AG04449 (cell line): Measurements from ENCODE around the gene FAM222A.
A peak's percentile ranks its signal among the peaks of the same experiment; 100 is the strongest.

Experiments used
- CTCF ChIA-PET: fragments of 350-600 bp; formaldehyde crosslinking; extraction: SDS; loops from one replicate; lab custom pipeline; 2021; ENCODE audit warnings: antibody characterized with exemption; lab: Yijun Ruan, JAX
- POLR2A ChIA-PET: fragments of 400-600, 350-600 bp; formaldehyde crosslinking; extraction: SDS; loops from one replicate; lab custom pipeline; 2020; ENCODE audit warnings: antibody characterized with exemption, inconsistent platforms; lab: Yijun Ruan, JAX
- DNase-seq: peaks from one replicate; pipeline ENCODE4 v3.0.0-alpha.2; 2010; ENCODE audit warnings: low read depth, low spot score
- H3K4me3 ChIP-seq: 2 replicates; pipeline ENCODE4 v1.5.1; 2011; ENCODE audit warnings: low read depth, mild to moderate bottlenecking, control low read depth, low read length
- CTCF ChIP-seq: IDR thresholded peaks from one replicate; pipeline ENCODE4 v1.5.1; 2011; ENCODE audit warnings: mild to moderate bottlenecking, moderate library complexity, low read length, control low read depth, inconsistent platforms; ENCODE audit not compliant: insufficient read depth; ENCODE audit errors: missing control alignments

The FAM222A gene

DNA sequence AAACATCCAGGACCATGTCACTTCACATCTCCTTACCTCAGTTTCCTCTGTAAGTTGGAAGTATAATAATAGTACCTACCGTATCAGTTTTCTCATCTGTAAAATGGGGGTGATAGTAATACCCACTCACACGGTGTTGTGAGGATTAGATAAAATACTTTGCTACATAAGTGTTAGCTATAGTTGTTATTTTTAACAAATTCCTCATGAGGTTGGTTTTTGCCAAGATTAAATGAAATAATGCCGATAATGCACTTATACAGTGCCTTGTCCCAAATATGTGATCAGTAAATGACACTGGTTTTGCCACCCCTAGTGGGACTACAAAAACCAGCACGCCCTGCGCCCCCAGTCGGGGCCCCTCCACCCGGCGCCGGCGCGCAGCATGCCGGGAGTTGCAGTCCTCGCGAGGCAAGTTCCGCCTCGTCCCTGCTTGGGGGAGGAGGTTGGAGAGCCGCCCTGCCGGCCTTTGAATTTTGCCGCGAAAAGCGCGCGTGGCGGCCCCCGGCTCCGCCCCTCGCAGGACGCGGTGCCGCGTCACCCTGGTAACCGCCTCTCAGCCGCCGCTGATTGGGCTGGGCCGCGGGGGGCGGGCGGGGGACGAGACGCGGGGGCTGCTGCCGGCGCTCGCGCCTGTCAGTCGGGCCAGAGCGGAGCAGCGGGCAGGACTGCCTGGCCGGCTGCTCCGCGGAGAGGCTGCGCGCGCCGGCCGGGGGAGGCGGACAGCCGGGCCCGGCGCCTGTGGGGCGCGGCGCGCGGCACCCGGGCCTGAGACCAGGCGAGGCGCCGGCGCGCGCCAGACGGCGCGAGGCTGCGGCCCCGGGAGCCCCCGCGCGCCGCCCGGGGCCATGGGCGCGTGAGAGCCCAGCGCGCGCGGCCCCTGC, at the start of gene FAM222A:
TSS of gene FAM222A (plus strand) at position 639 of the 884 bp plus-strand sequence. CDS start 30,322 bp downstream, outside the sequence.
- ChIA-PET POLR2A (no interaction called here), CTCF (interaction anchor here (1.2 to 5.6 kb wide), 2 partner anchors 36 to 115 kb away, joined by 3 to 23 read pairs; no protein-coding TSS in a partner anchor)
- peak within 1 kb of the TSS; percentile 59 for H3K4me3 ChIP-seq
- DNase-seq = peak; percentile 63
- no peak for TF ChIP-seq CTCF

GRCh38 chr12:109664402-109664801, 49.2 kb upstream of the FAM222A start:
- no peak for DNase-seq
- ChIA-PET POLR2A (no interaction called here), CTCF (no interaction called here)
- H3K4me3 ChIP-seq = no peak overlapping the region
- TF ChIP-seq CTCF = no peak

DNA sequence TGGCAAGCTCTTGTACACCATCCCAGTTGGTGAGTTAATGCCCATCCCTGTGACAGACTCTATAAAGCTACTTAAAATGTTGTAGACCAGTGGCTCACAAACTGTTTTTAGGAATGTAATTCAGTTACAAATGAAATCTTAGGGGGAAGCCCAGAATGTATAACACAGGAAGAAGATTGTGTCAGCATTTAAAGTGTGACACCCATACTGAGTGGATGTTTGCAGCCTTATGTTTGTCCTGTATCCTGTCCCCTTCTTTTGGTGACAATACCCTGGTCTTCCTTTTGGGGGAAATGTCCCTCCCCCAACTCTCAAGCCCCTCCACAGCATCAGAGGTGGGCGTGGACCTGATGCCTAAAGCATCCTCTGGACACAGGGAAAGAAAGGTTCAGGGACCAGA, 47.6 kb upstream of the FAM222A start:
- ChIA-PET CTCF (no interaction called here), POLR2A (no interaction called here)
- no peak for TF ChIP-seq CTCF

DNA sequence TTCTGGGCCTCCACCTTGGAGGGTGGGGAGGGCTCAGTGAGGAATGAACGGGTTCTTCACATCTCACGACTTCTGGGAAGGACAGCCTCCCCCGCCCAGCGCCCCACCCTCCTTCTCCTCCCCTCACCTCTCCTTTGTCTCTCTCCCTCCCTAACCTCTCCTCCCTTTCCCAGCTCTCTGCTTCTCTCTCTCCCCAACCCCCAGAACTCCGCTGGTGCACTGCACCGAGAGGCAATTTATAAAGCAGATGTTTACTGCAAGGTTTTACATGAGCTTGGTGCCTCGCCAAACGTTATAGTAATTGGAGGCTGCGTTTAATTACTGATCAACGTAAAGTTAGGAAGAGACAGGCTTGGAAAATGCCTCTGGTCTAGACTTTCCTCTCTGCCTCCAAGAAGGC, 42.9 kb upstream of the FAM222A start:
- no peak overlapping the region for H3K4me3 ChIP-seq
- no peak for TF ChIP-seq CTCF
- DNase-seq = no peak
- ChIA-PET POLR2A (no interaction called here), CTCF (interaction anchor here (1.2 kb wide), 1 partner anchor 73 kb away, joined by 4 read pairs; no protein-coding TSS in a partner anchor)

More for the DNA sequence above, 47.6 kb upstream of the FAM222A start:
- DNase-seq = no peak
- no peak overlapping the region for H3K4me3 ChIP-seq

- ChIA-PET CTCF (interaction anchor here (1.2 kb wide), 1 partner anchor 74 kb away, joined by 4 read pairs; no protein-coding TSS in a partner anchor), POLR2A (no interaction called here)
- no peak for DNase-seq
- H3K4me3 ChIP-seq = no peak overlapping the region
- no peak for TF ChIP-seq CTCF
Measured at GRCh38 chr12:109671502-109671901, 42.1 kb upstream of the FAM222A start.

GRCh38 chr12:109673379-109673778, 40.2 kb upstream of the FAM222A start:
- CTCF ChIA-PET = no interaction called here
- no peak for DNase-seq
- TF ChIP-seq CTCF = no peak
- no peak overlapping the region for H3K4me3 ChIP-seq
- POLR2A ChIA-PET = no interaction called here
